Measurements from ENCODE around the gene FSD2.
"Not testable (repeated sequence)": the region's sequence is repeated elsewhere in the genome, so short reads cannot be mapped to it uniquely, and the experiment has no call there.

FSD2 gene

DNA sequence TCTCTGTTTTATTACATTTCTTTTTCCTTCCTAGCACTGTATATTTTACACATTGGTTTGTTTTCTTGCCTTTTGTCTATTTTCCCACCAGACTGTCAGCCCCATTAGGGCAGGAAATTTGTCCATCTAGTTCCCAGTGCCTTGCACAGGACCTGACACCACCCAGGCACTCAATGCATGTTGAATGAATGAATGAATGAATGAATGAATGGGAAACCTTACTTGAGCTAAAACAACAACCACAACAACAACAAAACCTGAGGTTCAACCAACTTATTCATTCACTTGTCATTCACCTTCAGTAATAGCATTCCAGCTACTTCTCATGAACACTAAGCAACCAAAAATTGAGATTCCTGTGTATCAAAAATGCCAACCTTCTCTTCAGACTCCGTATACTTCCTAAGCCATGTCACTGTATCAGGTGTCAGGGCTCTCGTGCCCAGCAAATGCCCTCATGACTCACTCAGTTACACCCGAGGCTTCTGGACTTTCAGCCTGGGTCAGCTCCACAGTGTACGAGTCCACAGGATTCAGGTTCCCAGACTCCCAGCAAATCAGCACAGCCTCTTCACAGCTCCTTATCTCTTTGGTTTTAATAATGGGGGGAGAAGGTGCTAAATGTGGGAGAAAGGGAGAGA lies 37.3 kb downstream of the FSD2 start:
- Mint-ChIP-seq H3K27ac (ENCODE audit: low read depth) (no peak overlapping the region), H3K36me3 (ENCODE audit: insufficient read depth) (peaks cover 1% of the 10 kb centered on the region), H3K4me3 (no peak overlapping the region), H3K4me1 (peaks cover 5% of the 10 kb centered on the region), H3K9me3 (peaks cover 6% of the 10 kb centered on the region), H3K27me3 (no peaks in the 10 kb centered on the region)
- DNase-seq (ENCODE audit: low spot score in 2 of 2), result no peak
- no peak for ATAC-seq (replicated peaks; ENCODE audit: extremely low read depth, poor library complexity, severe bottlenecking)

DNA sequence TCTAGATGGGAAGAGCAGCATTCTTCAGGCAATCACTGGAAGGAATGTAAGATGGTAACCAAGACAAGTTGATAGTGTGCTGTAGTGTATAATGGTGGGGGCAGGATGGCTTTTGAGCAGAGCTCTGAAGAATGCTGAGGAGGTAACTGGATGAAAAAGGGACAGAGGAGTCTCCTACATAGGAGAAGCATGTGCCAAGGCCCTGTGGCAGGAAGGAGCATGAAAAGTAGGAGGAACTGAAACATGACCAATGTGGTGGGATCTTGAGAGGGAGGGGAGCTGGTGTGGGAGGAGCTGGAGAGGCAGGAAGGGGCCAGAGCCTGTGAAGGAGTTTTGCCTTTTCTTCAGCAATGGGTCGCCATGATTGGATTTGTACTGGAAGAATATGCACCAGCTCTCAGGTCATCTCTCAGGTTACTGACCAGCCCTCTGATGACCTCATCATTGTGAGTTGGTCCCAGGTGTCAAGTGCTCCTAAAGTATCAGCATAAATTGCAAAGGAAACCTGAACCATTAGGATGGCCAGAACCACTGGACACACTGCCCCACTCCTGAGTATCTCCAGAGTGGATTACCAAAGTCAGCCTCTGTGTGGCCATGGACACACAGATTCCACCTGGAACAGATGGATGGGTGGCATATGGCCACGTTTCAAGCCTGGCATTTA lies 38.6 kb downstream of the FSD2 start:
- Mint-ChIP-seq H3K9me3 (peaks cover 6% of the 10 kb centered on the region), H3K4me3 (no peak overlapping the region), H3K4me1 (peaks cover 5% of the 10 kb centered on the region), H3K27me3 (no peaks in the 10 kb centered on the region), H3K36me3 (ENCODE audit: insufficient read depth) (peaks cover 1% of the 10 kb centered on the region), H3K27ac (ENCODE audit: low read depth) (no peak overlapping the region)
- DNase-seq (ENCODE audit: low spot score in 2 of 2) (no peak), ATAC-seq (replicated peaks; ENCODE audit: extremely low read depth, poor library complexity, severe bottlenecking) (no peak)

DNA sequence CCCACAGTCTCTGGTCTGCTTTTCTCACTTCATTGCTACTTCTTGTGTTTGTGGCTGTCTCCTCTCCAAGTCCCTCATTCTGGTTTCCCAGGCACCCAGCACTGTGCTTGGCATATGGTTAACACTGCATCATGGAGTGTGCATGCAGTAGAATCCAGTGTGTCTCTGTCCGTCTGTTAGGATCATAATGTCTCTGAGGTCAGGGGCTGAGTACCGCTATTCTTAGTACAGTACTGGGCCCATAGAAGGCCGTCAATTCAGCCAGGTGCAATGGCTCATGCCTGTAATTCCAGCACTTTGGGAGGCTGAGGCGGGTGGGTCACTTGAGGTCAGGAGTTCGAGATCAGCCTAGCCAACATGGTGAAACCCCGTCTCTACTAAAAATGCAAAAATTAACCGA lies 39.7 kb downstream of the FSD2 start:
- not testable (repeated sequence) for H3K27me3 Mint-ChIP-seq; H3K4me1 Mint-ChIP-seq; H3K4me3 Mint-ChIP-seq; H3K36me3 Mint-ChIP-seq (ENCODE audit: insufficient read depth); ATAC-seq (replicated peaks; ENCODE audit: extremely low read depth, poor library complexity, severe bottlenecking); DNase-seq (ENCODE audit: low spot score in 2 of 2); H3K9me3 Mint-ChIP-seq; H3K27ac Mint-ChIP-seq (ENCODE audit: low read depth)

DNA sequence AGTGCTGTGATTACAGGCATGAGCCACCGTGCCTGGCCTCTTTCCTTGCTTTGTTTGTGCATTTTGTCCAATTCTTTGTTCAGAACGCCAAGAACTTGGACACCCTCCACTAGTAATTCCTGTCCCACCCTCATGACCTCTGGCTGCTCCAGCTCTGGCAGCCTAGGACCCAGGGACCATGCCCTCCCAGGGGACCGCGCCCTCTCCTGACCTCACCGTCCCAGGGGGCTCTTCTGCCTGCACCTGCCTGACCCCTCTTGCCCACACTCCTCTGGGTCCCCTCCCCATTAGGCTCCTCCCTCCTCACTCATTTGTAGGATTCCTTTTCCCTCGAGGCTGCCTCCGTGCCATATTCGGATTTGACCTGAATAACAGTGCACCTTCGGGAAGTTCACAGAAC lies 41.1 kb downstream of the FSD2 start:
- H3K36me3 Mint-ChIP-seq (ENCODE audit: insufficient read depth), result peaks cover 4% of the 10 kb centered on the region
- H3K9me3 Mint-ChIP-seq, result peaks cover 6% of the 10 kb centered on the region
- ATAC-seq (replicated peaks; ENCODE audit: extremely low read depth, poor library complexity, severe bottlenecking), result no peak
- H3K27me3 Mint-ChIP-seq, result no peaks in the 10 kb centered on the region
- DNase-seq (ENCODE audit: low spot score in 2 of 2), result no peak
- peaks cover 12% of the 10 kb centered on the region for H3K4me1 Mint-ChIP-seq
- H3K27ac Mint-ChIP-seq (ENCODE audit: low read depth), result no peak overlapping the region
- no peak overlapping the region for H3K4me3 Mint-ChIP-seq

DNA sequence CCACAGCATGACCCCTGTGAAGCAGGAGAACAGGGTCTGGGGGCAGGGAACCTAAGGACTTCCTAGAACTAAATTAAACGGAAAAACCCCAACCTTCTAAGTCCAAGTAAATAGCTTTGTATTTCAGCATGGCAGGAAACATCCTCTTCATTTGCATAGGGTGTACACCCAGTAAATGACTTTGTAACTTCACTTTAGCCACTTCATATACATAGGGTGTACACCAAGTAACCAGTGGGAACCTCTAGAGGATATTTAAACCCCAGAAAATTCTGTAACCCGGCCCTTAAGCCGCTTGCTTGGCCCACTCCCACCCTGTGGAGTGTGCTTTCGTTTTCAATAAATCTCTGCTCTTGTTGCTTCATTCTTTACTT lies 41.8 kb downstream of the FSD2 start:
- no peak for ATAC-seq (replicated peaks; ENCODE audit: extremely low read depth, poor library complexity, severe bottlenecking)
- Mint-ChIP-seq H3K9me3 (peaks cover 6% of the 10 kb centered on the region), H3K27me3 (no peaks in the 10 kb centered on the region), H3K4me3 (no peak overlapping the region), H3K4me1 (peaks cover 12% of the 10 kb centered on the region), H3K27ac (ENCODE audit: low read depth) (no peak overlapping the region), H3K36me3 (ENCODE audit: insufficient read depth) (peaks cover 4% of the 10 kb centered on the region)
- no peak for DNase-seq (ENCODE audit: low spot score in 2 of 2)

DNA sequence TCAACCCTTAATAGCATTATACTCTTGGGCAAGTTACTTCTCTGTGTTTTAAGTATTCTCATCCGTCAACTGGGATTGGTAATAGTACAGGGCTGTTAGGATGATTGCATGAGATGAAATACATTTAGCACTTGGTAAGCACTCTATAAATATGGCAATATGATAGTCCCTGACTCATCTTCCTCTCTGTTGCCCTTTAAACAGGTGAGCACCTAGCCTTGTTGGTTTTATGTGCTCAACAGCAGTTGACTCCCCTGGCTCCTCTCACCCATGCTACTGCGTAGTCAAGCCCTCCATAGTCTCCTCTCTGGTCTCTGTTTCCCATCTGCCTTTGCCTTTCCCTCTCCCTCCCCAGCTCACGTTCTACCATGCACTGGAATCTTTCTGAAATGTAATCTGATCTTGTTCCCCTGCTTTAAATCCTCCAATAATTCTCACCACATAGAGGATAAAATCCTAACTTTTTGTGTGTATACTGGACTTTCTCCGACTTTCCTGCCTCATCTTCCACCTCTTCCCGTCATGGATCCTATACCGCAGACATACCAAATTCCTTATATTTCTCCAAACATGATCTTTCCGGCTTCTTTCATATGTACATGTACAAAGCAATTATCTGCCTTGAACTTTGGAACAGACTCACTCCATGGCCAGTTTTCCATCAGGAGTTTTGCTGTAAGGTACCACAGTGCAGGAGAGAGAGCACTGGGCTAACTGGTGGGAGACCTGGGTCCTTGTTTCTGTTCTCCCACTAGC lies 42.3 kb downstream of the FSD2 start:
- Mint-ChIP-seq H3K27me3 (no peaks in the 10 kb centered on the region), H3K36me3 (ENCODE audit: insufficient read depth) (peaks cover 4% of the 10 kb centered on the region), H3K4me1 (peaks cover 12% of the 10 kb centered on the region), H3K4me3 (no peak overlapping the region), H3K9me3 (peaks cover 6% of the 10 kb centered on the region), H3K27ac (ENCODE audit: low read depth) (no peak overlapping the region)
- DNase-seq (ENCODE audit: low spot score in 2 of 2) (no peak), ATAC-seq (replicated peaks; ENCODE audit: extremely low read depth, poor library complexity, severe bottlenecking) (no peak)

DNA sequence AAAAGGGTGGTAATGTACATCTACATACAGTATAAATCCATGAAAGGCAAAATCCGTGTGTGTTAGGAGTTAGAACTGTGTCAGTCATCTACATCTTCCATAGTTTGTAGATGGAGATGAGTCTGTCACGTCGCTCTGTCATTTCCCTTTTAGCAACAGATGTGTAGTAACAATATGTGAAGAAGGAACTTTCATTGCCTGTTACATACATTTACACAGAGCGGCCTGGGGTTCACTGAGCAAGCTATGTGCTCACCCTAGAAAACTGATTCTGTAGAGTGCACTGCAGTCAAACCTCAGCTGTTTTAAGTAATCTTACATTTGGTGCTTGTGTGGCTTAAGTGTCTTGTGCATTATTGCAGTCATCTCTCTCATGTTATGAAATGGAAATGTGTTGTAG lies 54.6 kb downstream of the FSD2 start:
- H3K4me3 Mint-ChIP-seq, result peak overlapping the region; percentile 88
- H3K4me1 Mint-ChIP-seq, result peaks cover 44% of the 10 kb centered on the region
- no peak for DNase-seq (ENCODE audit: low spot score in 2 of 2)
- peaks cover 37% of the 10 kb centered on the region for H3K36me3 Mint-ChIP-seq (ENCODE audit: insufficient read depth)
- peak overlapping the region; percentile 91 for H3K27ac Mint-ChIP-seq (ENCODE audit: low read depth)
- no peaks in the 10 kb centered on the region for H3K9me3 Mint-ChIP-seq
- ATAC-seq (replicated peaks; ENCODE audit: extremely low read depth, poor library complexity, severe bottlenecking), result no peak
- no peaks in the 10 kb centered on the region for H3K27me3 Mint-ChIP-seq

DNA sequence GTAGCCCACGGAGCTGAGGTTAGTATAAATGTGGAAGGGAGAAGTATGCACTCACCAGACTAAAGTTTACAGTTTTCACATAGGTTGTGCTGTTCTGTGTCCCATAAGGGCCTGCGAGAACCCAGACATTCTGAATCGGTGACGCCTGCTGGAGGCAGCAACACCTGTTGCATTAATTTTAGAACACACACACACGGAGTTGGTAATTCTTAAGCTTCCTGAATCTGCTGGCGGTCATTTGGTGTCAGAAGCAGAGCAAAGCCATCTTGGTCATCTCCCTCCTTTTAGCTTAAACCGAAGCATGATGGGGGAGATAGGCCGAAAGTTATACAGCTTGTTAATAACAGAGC lies 55.1 kb downstream of the FSD2 start:
- H3K9me3 Mint-ChIP-seq, result no peaks in the 10 kb centered on the region
- H3K27ac Mint-ChIP-seq (ENCODE audit: low read depth), result peak overlapping the region; percentile 91
- ATAC-seq (replicated peaks; ENCODE audit: extremely low read depth, poor library complexity, severe bottlenecking) (peak; percentile 65), DNase-seq (ENCODE audit: low spot score in 2 of 2) (no peak)
- no peaks in the 10 kb centered on the region for H3K27me3 Mint-ChIP-seq
- H3K4me1 Mint-ChIP-seq, result peaks cover 39% of the 10 kb centered on the region
- H3K36me3 Mint-ChIP-seq (ENCODE audit: insufficient read depth), result peaks cover 33% of the 10 kb centered on the region
- peak overlapping the region; percentile 88 for H3K4me3 Mint-ChIP-seq

DNA sequence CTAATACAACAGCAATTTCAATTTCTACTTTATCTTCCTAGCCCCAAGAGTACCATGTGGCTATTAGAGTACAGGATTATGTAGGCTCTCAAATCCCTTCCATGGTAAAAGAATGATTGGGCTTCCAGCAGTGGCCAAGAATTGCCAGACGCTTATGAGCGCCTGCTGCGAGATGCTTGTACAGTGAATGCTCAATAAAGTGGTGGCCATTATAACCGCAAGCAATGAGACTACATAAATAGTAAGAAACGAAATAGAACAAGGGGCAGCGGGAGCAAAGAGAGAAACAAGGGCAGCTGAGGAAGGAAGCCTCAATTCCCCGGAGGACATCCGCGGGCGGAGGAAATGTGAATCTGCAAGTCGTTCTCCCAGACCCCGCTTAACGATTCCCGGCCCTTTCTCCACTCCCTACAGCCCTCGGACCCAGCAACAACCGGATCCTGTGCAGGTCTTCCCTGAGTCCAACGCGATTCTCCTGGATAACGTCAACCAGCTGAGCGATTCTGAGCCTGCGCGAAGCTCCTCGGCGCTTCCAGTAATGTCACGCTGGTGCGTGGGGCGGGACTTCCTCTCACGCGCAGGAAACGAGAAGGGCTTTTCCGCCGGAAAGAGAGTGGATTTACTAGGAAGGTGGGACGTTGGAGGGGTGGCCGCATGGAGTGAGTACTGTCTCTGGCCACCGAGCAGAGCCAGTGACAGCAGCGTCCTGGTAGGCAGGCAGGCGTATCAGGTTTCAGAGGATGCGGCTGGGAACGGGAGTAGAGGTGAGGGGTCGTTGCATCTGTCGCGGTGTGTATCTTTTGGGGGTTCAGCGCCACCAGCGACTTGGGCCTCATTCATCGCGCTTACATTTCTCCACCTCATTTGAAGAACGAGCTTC lies 55.7 kb downstream of the FSD2 start:
- Mint-ChIP-seq H3K4me1 (peaks cover 39% of the 10 kb centered on the region), H3K9me3 (no peaks in the 10 kb centered on the region), H3K27me3 (no peaks in the 10 kb centered on the region), H3K4me3 (peak overlapping the region; percentile 88), H3K36me3 (ENCODE audit: insufficient read depth) (peaks cover 31% of the 10 kb centered on the region), H3K27ac (ENCODE audit: low read depth) (peak overlapping the region; percentile 91)
- ATAC-seq (replicated peaks; ENCODE audit: extremely low read depth, poor library complexity, severe bottlenecking) (peak; percentile 91), DNase-seq (ENCODE audit: low spot score in 2 of 2) (peak; percentile 51)

DNA sequence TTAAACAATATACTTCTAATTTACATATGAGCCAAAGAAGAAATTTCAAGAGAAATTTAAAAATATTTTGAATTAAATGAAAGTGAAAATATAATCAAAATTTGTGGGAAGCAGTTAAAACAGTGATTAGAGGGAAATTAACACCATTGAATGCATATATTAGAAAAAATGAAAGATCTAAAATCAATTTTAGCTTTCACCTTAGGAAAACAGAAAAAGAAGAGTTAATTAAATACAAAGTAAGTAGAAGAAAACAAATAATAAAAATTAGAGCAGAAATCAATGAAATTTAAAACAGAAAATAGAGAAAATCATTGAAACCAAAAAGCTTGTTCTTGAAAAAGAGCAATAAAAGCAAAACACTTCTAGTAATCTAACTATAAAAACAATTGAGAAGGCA lies 57.6 kb downstream of the FSD2 start:
- no peak overlapping the region for H3K27ac Mint-ChIP-seq (ENCODE audit: low read depth)
- peaks cover 30% of the 10 kb centered on the region for H3K4me1 Mint-ChIP-seq
- no peak for DNase-seq (ENCODE audit: low spot score in 2 of 2)
- peak overlapping the region; percentile 29 for H3K4me3 Mint-ChIP-seq
- peaks cover 19% of the 10 kb centered on the region for H3K36me3 Mint-ChIP-seq (ENCODE audit: insufficient read depth)
- H3K27me3 Mint-ChIP-seq, result no peaks in the 10 kb centered on the region
- no peak for ATAC-seq (replicated peaks; ENCODE audit: extremely low read depth, poor library complexity, severe bottlenecking)
- H3K9me3 Mint-ChIP-seq, result no peaks in the 10 kb centered on the region

DNA sequence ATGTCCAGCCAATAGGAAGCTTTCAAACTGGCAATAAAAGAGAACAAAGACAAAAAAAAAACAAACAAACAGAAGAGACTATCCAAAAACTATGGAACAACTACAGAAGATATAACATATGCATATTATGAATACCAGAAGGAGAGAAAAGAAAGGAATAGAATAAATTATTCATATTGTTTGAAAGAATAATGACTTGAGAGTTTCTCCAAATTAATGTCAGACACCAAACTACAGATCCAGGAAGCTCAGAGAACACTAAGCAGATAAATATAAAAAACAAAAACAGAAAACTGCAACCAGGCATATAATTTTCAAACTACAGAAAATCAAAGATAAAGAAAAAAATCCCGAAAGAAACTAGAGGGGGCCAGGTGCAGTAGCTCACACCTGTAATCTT lies 62.1 kb downstream of the FSD2 start:
- Mint-ChIP-seq H3K4me1 (no peaks in the 10 kb centered on the region), H3K36me3 (ENCODE audit: insufficient read depth) (peaks cover 7% of the 10 kb centered on the region), H3K9me3 (no peaks in the 10 kb centered on the region), H3K27me3 (no peaks in the 10 kb centered on the region), H3K27ac (ENCODE audit: low read depth) (no peak overlapping the region), H3K4me3 (no peak overlapping the region)
- ATAC-seq (replicated peaks; ENCODE audit: extremely low read depth, poor library complexity, severe bottlenecking) (no peak), DNase-seq (ENCODE audit: low spot score in 2 of 2) (no peak)

DNA sequence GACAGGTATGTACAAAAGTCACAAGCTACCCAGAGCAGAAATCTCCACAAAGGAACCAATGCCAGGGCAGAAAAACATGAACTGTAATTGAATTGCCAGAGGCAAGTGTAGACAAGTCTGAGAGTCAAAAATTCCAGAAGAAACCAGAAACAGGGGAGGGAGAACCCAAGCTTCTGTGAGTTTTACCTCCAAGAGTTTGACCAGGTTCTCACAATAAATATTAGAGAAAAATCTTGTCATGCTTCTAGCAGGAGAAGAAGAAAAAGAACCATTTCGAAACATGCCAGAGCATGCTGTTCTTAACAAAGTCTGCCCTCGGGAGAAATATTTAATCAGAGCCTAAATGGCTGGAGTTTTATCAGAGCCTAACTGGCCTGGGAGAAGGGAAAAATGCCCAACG lies 63.7 kb downstream of the FSD2 start:
- no peak overlapping the region for H3K4me3 Mint-ChIP-seq
- H3K27me3 Mint-ChIP-seq, result no peaks in the 10 kb centered on the region
- ATAC-seq (replicated peaks; ENCODE audit: extremely low read depth, poor library complexity, severe bottlenecking) (no peak), DNase-seq (ENCODE audit: low spot score in 2 of 2) (no peak)
- no peaks in the 10 kb centered on the region for H3K4me1 Mint-ChIP-seq
- H3K9me3 Mint-ChIP-seq, result no peaks in the 10 kb centered on the region
- no peak overlapping the region for H3K27ac Mint-ChIP-seq (ENCODE audit: low read depth)
- H3K36me3 Mint-ChIP-seq (ENCODE audit: insufficient read depth), result peaks cover 9% of the 10 kb centered on the region
